Measurements from ENCODE around the gene SLC12A4.
"Not testable (repeated sequence)": the region's sequence is repeated elsewhere in the genome, so short reads cannot be mapped to it uniquely, and the experiment has no call there.

Gene SLC12A4

DNA sequence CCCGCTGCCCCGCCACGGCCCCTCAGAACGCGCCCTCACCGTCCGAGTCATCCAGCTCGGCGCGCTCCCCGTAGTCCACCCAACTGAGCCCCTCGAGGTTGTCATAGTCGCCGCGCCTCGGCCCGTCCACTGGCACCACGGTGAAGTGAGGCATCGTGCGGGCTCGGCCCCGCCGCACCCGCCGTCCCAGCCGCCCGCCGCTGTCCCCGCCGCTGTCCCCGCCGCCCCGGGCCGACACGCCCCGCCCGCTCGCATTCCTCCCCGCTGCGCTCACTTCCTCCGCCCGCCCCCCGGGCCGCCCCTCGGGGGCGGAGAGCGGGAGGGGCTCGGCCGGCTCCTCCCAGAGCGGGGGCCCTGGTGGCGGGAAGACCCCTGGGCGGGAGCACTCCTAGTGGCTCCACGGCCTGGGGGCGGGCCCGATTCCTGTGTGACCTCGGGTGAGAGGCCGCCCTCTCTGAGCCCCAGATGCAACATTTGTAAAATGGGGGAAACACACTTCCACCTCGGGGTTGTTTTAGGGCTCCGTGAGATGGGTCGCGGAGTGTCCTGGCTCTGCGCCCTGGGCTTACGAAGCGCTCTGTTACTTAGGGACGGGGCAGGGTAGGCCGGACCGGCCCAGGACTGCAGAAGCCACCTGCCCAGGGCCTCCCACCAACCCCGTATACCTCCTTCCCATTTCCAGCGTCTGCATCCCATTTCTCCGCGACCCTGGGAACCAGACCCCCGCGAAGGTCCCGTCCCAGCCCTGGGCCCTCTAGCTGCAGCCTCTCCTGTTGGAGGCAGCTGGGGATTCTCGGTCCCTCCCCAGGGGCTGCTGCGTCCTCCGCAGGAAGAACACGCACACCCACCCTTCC lies at the start of gene SLC12A4:
Gene SLC12A4, minus strand, starts transcription at position 238 of the 854 bp plus-strand sequence. Its CDS starts 84 bp downstream, at position 154.
- peak; percentile 95 for DNase-seq

DNA sequence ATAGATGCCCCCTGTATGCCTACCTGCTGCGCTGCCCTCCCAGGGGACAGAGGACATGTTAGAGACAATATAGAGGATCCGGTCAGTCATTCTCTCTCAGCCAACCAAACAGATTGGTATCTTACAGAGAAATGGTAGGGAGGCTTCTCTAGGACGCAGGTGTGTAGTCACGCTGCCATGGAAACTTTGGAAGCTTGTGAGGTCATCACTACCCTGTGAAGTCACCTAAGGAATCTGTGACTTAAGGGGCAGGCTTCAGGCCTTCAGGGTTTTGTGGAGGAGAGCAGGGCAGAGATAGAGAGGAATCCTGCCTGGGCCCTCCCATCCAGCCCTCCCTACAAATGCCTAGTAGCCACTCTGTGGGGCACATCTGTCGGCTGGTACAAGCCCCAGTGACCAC lies 47.2 kb upstream of the SLC12A4 start, which contains the start of gene DPEP2NB:
Gene DPEP2NB, minus strand, starts transcription at position 231 of the 400 bp plus-strand sequence. Its CDS starts 141 bp downstream, at position 90.
- no peak for DNase-seq

DNA sequence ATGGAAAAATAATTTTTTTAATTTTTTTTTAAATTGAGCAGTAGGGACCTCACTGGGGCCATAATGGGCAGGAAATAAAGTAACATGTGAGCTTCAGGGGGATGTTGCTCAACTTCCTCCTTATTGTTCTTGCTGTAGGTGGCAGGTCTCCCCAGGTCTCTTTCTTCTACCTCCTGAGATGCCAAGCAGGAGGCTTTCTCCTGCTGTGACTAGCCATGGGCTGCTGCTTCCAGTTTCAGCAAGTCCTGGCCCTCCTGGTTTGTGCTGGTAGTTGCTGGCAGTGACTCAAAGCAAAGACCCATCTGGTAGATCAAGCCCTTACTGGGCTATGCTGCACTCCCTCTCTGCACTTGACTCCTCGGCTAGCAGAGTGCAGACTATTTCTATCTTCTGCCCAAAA lies 45.0 kb upstream of the SLC12A4 start:
- DNase-seq: no peak

DNA sequence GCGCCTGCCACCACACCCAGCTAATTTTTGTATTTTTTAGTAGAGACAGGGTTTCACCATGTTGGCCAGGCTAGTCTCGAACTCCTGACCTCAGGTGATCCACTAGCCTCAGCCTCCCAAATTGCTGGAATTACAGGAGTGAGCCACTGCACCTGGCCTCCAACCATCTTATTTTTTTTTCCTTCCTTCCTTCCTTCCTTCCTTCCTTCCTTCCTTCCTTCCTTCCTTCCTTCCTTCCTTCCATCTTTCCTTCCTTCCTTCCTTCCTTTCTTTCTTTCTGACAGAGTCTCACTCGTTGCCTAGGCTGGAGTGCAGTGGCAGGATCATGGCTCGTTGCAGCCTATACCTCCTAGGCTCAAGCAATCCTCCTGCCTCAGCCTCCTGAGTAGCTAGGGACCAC lies 41.4 kb upstream of the SLC12A4 start:
- not testable (repeated sequence) for DNase-seq

DNA sequence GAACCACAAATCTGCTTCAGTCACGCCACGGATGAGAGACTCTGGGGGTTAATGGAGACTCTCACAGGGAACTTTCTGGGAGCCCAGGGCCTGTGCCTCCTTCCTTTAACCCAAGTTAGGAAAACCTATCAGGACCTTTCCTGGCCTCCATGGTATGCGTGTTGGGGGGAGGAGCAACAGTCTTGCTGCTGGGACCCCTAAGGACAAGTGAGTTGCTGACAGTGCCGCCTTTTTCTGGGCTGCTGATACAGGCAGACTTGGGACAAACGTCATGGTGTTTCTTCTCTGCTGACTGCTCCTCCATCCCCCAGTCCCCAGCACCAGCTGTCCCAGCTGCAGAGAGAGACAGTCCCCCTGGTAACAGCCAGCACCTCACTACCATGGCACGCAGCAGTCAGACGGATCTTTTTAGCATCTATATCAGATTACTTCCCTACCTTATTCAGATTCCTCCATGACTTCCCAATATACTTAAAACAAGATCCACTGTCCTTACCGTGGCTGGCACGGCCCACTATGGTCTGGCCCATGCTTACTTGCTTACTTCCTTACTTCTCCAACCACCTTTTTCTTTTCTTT lies 40.8 kb upstream of the SLC12A4 start:
- DNase-seq: no peak

DNA sequence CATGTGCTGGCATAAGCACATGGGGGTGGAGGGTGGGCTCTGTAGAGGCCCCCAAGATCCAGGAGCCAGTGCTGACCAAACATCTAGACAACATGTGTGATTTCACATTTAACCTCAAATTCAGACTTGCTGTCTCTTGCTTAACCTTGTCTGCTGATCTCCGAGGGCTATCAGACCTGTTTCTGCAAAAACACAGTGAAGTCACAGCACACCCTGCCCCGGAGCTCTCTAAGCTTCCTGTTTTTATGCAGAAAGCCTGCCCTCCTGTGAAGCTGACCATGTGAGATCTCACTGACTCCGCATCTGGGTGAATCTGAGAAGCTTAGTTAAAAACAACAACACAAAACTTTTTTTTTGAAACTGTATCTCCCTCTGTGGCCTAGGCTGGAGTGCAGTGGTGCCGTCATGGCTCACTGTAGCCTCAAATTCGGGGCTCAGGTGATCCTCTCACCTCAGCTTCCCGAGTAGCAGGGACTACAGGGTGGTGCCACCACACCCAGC lies 37.4 kb upstream of the SLC12A4 start:
- DNase-seq: no peak

DNA sequence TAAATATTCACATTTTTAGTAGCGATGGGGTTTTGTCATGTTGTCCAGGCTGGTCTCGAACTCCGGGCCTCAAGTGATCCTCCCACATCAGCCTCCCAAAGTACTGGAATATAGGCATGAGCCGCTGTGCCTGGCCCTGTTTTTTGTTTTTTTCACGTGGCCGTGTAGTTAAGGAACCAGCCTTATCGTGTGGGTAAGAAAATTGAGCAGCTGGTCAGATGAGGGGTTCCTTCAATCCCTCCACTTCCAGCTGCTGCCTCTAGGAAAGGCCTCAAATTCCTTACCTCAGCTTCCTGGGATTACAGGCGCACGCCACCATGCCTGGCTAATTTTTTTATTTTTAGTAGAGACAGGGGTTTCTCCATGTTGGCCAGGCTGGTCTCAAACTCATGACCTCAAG lies 36.8 kb upstream of the SLC12A4 start:
- DNase-seq: no peak

DNA sequence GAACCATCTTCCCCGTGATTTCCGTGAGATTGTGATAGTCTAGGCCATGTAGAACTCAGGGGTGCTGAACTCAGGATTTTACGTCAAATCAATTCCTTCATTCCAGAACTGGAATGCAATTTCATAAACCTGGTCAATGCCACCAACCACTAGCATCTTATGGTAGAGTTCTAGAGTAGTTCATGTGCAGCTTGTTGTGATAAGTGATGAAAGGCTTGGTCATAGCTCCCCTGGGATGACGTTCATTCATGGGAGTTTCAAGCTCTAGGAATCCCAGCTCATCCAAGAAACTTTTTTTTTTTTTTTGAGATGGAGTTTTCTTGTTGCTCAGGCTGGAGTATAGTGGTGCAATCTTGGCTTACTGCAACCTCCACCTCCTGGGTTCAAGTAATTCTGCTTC lies 34.6 kb upstream of the SLC12A4 start:
- DNase-seq: no peak

DNA sequence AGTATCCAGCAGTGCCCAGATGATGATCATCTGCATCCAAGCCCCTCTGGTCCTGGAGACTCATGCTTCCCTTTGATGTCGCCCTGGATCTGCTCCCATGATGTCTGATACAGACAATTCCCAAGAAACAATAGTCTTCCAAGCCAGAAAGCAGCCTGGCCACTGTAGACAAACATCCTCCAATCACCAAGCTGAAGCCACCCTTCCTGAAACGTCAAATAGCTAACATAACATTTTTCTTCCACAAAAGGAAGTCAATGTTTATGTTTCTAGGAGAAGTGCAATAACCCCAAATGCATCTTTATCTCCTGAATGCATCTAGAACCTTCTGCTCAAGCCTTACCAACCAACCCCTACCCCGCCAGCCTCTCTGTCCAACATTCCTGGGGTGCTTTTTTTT lies 32.0 kb upstream of the SLC12A4 start:
- DNase-seq: no peak

DNA sequence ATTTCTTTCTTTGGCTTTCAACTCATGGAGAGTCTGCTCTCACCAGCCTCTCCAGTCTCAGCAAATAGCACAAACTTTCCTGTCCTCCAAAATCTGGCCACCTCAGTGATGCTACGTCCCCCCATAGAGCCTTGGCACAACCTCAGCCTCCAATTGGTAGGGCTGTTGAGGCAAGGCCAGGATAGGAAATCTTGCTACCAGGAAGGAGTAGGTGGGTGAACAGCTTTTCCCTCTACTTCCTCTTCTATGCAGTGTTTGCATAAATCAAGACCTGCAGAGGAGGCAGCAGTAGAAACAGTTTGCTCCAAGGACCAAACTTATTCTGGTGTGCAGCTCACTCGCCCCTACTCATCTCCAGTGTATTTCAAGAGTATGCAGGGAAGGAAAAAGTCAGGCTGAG lies 31.5 kb upstream of the SLC12A4 start:
- DNase-seq: no peak

DNA sequence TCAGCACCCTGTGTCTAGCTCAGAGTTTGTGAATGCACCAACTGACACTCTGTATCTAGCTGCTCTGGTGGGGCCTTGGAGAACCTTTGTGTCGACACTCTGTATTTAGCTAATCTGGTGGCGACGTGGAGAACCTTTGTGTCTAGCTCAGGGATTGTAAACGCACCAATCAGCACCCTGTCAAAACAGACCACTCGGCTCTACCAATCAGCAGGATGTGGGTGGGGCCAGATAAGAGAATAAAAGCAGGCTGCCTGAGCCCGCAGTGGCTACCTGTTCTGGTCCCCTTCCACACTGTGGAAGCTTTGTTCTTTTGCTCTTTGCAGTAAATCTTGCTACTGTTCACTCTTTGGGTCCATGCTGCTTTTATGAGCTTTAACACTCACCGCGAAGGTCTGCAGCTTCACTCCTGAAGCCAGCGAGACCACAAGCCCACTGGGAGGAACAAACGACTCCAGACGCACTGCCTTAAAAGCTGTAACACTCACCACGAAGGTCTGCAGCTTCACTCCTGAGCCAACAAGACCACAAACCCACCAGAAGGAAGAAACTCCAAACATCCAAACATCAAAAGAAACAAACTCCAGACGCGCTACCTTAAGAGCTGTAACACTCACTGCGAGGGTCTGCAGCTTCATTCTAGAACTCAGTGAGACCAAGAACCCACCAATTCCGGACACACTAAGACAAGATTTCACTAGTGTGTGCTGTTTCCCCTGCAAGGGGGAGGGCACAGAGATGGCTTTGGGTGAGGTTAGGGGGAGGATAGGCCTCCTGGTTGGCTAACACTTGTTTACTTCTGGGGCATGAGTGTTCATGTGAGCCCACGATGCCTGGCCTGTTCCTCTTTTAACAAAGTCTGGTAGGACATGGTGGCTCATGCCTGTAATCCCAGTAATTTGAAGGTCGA lies 30.6 kb upstream of the SLC12A4 start, which contains the start of gene DPEP2:
Gene DPEP2, minus strand, starts transcription at position 706 of the 910 bp plus-strand sequence. CDS start 6,272 bp downstream, outside the sequence.
- peak; percentile 46 for DNase-seq

DNA sequence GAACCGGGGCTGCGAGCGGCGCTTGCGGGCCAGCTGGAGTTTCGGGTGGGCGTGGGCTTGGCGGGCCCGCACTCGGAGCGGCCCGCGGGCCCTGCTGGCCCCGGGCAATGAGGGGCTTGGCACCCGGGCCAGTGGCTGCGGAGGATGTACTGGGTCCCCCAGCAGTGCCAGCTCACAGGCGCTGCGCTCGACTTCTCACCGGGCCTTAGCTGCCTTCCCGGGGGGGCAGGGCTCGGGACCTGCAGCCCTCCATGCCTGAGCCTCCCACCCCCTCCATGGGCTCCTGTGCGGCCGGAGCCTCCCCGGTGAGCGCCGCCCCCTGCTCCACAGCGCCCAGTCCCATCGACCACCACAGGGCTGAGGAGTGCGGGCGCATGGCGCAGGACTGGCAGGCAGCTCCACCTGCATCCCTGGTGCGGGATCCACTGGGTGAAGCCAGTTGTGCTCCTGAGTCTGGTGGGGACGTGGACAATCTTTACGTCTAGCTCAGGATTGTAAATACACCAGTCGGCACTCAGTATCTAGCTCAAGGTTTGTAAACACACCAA lies 29.9 kb upstream of the SLC12A4 start:
- DNase-seq: not testable (repeated sequence)

DNA sequence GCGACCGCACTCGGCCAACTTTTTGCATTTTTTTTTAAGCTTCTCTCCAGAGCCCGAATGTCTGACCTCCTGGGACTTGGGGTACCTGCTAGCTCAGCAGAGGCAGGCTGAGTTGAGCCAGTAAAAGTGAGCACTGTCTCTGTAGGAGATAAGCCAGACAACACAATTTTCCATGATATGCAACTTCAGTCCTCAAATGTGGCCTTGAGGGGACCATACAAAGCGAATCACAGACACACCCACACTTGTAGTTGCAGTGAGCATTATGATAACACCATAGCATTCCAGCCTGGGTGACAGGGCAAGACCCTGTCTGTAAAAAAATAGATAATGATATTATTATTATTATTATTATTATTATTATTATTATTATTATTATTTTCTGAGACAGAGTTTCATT lies 28.2 kb upstream of the SLC12A4 start:
- no peak for DNase-seq

DNA sequence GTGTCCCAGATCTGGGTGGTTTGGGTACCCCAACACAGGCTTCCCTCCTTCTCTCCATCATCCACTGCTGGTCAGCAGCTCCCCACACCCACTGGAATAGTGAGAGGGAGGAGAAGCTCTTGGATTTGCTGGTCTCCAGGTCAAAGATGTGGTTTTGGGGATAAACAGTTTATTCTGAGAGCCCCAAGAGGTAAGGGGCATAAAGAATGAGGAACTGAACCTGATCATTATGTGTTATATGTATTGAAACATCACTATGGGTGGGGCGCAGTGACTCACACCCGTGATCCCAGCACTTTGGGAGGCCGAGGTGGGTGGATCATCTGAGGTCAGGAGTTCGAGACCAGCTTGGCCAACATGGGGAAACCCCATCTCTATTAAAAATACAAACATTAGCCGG lies 27.0 kb upstream of the SLC12A4 start:
- DNase-seq: no peak

DNA sequence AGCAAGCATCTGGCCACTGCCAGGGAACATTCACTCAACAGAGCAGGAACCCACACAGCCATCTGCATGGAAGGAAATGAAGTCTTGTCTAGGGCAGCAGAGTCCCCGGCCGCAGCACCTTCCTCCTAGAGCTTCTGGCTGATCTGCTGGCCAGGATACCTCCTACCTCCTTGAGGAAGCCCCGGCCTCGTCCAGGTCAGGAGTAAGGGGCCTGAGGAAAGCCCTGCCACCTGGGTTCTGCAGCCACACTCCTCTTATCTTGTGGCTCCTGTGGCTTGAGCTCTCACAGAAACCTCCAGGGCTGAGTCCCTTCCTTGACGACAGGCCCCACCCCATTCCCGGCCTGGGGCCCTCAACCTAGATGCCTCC lies 25.6 kb upstream of the SLC12A4 start:
- not testable (repeated sequence) for DNase-seq

DNA sequence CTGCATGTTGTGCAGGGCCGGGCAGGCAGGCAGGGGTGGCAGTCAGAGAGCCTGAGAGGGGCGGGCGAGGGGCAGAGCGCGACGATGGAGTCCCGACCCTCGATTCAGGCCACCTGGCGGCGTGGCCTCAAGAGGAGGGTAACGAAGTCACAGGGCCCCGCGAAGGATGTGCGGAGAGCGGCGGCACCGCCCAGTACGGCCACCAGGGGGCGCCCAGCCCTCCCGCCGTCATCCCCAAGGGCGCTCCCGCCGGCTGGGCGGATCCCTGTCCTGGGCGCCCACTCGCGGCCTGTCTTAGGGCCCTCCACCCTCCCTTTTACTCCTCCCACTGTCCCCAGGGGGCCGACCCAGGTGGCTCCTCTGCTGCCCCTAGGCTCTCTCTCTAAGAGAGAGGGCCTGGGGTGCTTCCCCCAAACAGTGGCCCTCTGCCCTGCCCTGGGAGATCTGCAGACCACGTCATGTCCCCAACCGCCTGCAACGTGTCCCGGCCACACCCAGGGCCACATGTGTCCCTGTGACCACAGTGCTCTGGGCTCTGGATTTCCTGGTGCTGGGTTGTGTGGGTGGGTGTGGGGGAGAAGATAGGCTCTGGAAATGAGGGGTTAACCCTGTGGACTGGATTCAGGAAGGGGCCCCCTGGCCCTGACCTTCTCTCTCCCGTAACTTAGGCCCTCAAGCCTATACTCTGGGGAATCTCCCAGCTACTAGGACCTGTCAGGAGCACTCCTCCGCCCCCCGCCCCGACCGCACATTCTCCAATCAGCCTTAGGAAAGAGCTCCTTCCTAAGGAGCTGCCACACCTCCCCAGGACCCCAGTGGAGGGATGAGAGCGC lies 25.0 kb upstream of the SLC12A4 start:
- peak; percentile 89 for DNase-seq

DNA sequence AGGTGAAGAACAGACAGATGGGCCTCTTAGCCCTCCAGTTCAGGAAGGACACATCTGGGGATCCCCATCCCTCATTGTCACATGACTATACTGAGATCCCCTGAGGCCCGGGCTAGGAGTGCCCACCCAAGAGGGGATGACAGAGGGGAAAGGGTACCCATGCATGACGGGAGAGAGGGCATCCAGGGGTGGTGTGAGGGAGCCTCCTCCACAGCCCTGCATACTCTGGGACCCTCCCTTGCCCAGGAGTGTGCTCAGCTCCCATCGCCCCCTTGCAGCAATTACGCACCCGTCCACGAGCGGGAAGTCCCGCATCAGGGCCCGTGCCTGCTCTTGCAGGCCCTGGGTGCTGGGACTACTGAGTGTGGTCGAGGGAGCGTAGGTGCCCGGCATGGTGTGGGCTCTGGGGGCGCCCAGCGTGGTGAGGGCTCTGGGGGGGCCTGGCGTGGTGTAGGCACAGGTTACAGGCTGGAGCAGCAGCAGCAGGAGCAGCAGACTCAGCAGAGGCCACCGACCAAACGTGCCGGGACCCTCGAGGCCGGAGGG lies 24.3 kb upstream of the SLC12A4 start:
- no peak for DNase-seq

DNA sequence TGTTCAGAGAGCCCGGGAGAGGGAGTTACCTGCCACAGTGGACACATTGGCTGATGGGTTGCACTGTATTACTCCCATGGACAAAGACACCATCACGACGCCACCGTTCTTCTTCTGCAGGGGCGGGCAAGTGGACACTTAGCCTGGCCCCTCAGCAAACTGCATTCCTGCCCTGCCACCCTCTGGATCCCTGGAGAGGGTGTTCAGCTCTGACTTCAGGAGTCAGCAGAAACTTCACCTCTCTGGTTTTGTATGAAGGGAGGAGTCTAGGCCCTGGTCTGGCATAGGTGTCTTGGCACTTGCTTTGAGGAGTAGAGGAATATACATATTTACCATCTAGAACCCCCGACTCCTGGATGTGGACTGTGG lies 21.6 kb upstream of the SLC12A4 start:
- DNase-seq: no peak

DNA sequence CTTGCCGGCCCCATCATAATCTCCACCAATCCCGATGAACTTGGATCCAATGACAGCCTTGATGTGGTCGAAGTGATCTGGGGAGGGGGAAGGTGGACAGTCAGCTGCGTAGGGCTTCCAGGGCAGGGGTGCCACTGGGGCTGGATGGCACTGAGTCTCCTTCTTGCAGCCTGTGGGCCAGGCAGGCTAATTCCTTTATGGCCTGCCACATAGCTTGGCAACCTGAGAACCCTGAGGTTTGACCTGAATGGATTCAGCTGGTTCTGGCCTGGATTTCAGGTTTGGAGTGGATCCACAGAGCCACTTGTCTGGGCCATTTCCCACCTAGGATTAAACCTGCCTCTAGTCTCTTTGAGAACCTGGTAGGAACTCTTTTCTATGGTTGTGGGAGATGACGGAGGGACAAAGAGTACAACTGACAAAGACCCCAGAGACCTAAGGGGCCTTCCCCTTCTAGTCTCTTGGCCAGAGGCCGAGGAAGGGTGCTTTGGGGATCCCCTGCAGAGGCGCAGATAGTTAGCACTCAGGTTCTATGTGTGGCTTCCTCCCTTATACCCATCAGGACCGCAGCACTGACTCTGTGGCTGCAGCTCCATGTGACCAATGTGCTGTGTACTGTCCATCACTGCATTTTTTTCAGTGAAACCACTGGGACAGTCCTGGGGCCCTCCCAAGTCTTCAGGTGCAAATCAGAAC lies 21.0 kb upstream of the SLC12A4 start:
- no peak for DNase-seq

DNA sequence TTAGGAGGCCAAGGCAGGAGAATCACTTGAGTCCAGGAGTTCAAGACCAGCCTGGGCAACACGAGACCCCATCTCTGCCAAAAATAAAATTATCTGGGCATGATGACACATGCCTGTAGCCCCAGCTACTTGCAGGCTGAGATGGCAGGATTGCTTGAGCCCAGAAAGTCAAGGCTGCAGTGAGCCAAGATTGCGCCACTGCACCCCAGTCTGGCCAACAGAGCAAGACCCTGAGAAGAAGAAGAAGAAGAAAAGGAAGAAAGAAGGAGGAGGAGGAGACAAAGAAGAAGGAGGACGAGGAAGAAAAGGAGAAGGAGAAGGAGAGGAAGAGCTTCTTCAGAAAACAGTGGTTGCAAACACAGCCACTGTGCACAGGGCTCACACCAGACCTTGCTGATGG lies 20.2 kb upstream of the SLC12A4 start:
- DNase-seq: no peak

All from activated CD4-positive, alpha-beta T cell treated with anti-CD3 and anti-CD28 coated beads, Interleukin-2, Interleukin-6, amounts not matched to agents 100 ng/mL and 50 ng/mL, durations not matched to agents 16 hours and 8 hours (primary cell).